GM06990 (cell line): ENCODE data around the gene GPX7.

ENCODE experiments used
- DNase-seq: peaks from one replicate; pipeline ENCODE4 v3.0.0-alpha.2; 2011; ENCODE audit not compliant: insufficient read length; ENCODE audit errors: extremely low read depth
- H3K27me3 ChIP-seq: replicated peaks from 2 replicates; pipeline ENCODE4 v1.6.0; 2011; ENCODE audit warnings: low read length; ENCODE audit not compliant: control insufficient read depth, insufficient read depth
- H3K36me3 ChIP-seq: 2 replicates; pipeline ENCODE4 v1.5.1; 2011; ENCODE audit warnings: low read length; ENCODE audit not compliant: control insufficient read depth, insufficient read depth
- H3K4me3 ChIP-seq: replicated peaks from 2 replicates; pipeline ENCODE4 v1.5.1; 2011; ENCODE audit warnings: low read depth, mild to moderate bottlenecking, control low read depth, low read length
- TF ChIP-seq, protein P1 (sequence below): IDR thresholded peaks from 2 replicates; pipeline ENCODE4 v1.5.1; 2011; ENCODE audit warnings: low read length, control low read depth, mild to moderate bottlenecking, inconsistent platforms; ENCODE audit not compliant: insufficient read depth, poor library complexity, severe bottlenecking

GPX7 gene

GRCh38 chr1:52604063-52604770 lies 2.0 kb downstream of the GPX7 start:
- no peak for DNase-seq
- Histone ChIP-seq H3K27me3 (no peaks in the 10 kb centered on the region), H3K36me3 (peaks cover 7% of the 10 kb centered on the region), H3K4me3 (no peak overlapping the region; the same call in 1 of the 2 replicates)
- TF ChIP-seq, protein P1, sequence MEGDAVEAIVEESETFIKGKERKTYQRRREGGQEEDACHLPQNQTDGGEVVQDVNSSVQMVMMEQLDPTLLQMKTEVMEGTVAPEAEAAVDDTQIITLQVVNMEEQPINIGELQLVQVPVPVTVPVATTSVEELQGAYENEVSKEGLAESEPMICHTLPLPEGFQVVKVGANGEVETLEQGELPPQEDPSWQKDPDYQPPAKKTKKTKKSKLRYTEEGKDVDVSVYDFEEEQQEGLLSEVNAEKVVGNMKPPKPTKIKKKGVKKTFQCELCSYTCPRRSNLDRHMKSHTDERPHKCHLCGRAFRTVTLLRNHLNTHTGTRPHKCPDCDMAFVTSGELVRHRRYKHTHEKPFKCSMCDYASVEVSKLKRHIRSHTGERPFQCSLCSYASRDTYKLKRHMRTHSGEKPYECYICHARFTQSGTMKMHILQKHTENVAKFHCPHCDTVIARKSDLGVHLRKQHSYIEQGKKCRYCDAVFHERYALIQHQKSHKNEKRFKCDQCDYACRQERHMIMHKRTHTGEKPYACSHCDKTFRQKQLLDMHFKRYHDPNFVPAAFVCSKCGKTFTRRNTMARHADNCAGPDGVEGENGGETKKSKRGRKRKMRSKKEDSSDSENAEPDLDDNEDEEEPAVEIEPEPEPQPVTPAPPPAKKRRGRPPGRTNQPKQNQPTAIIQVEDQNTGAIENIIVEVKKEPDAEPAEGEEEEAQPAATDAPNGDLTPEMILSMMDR = no peak

- TF ChIP-seq, protein P1 = no peak
- Histone ChIP-seq H3K36me3 (no peaks in the 10 kb centered on the region), H3K4me3 (no peak overlapping the region), H3K27me3 (no peaks in the 10 kb centered on the region)
- no peak for DNase-seq
Measured at GRCh38 chr1:52613636-52614373, 11.6 kb downstream of the GPX7 start.

- Histone ChIP-seq H3K36me3 (no peaks in the 10 kb centered on the region), H3K27me3 (no peaks in the 10 kb centered on the region), H3K4me3 (no peak overlapping the region)
- no peak for DNase-seq
- TF ChIP-seq, protein P1 = no peak
Measured at GRCh38 chr1:52614671-52615070, 12.5 kb downstream of the GPX7 start.

GRCh38 chr1:52615489-52616042 lies 13.4 kb downstream of the GPX7 start:
- Histone ChIP-seq H3K4me3 (no peak overlapping the region), H3K36me3 (no peaks in the 10 kb centered on the region), H3K27me3 (no peaks in the 10 kb centered on the region)
- no peak for DNase-seq
- TF ChIP-seq, protein P1 = no peak

DNA sequence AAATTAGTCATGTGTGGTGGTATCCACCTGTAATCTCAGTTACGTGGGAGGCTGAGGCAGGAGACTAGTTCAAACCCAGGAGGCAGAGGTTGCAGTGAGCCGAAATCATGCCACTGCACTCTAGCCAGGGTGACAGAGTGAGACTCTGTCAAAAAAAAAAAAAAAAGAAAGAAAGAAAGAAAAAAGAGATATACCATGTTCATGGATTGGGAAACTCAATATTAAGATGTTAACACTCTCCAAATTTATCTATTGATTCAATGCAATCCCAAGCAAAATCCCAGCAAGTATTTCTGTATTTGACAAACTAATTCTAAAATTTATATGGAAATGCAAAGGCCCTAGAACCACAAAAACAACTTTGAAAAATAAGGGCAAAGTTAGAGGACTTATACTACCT lies 19.8 kb downstream of the GPX7 start:
- Histone ChIP-seq H3K4me3 (no peak overlapping the region), H3K27me3 (no peaks in the 10 kb centered on the region), H3K36me3 (no peaks in the 10 kb centered on the region)
- DNase-seq = no peak
- TF ChIP-seq, protein P1 = no peak
